DMS53 treated with DMSO at 0.1 percent for 48 hours (cell line): ENCODE data around the gene S100A16.
"Not testable (repeated sequence)": the region's sequence is repeated elsewhere in the genome, so short reads cannot be mapped to it uniquely, and the experiment has no call there.

ENCODE experiments used
- DNase-seq: peaks from one replicate; lab custom pipeline; 2025; ENCODE audit not compliant: unreplicated experiment; lab: John Stamatoyannopoulos, UW

The S100A16 gene

GRCh38 chr1:153565529-153566374, 47.2 kb downstream of the S100A16 start, which contains the start of gene S100A2:
S100A2 (minus strand) TSS chr1:153565844; CDS start chr1:153563877, 1,967 bp downstream.
- peak; percentile 91 for DNase-seq

- DNase-seq, result no peak
Observed at GRCh38 chr1:153563991-153564390, 48.9 kb downstream of the S100A16 start.

- no peak for DNase-seq
Observed at GRCh38 chr1:153563483-153563901, 49.4 kb downstream of the S100A16 start.

GRCh38 chr1:153562021-153562420, 50.9 kb downstream of the S100A16 start:
- DNase-seq, result not testable (repeated sequence)

- DNase-seq, result no peak
Observed at GRCh38 chr1:153561466-153561985, 51.4 kb downstream of the S100A16 start.

GRCh38 chr1:153560771-153561465, 52.0 kb downstream of the S100A16 start:
- no peak for DNase-seq

- DNase-seq, result no peak
Observed at GRCh38 chr1:153560241-153560640, 52.7 kb downstream of the S100A16 start.

GRCh38 chr1:153557877-153558276, 55.1 kb downstream of the S100A16 start:
- no peak for DNase-seq
